CD4-positive, alpha-beta T cell (primary cell): ENCODE data around the gene WDR64. TPM values are rescaled to one million over a fixed set of nuclear protein-coding genes. Genes with fewer than 3 reads are reported as not detected.

Experiments
- ATAC-seq: fragments of 200-7000 bp; cut with Tn5 transposase; one replicate; pipeline ENCODE4 v1.10.0; 2022; ENCODE audit warnings: mild to moderate bottlenecking; ENCODE audit not compliant: poor library complexity
- CTCF ChIA-PET: fragments of 350-600 bp; sonication (Branson Sonifier 250); formaldehyde crosslinking; loops from one replicate; lab custom pipeline; 2021; ENCODE audit warnings: antibody characterized with exemption, inconsistent platforms; lab: Charles Lee
- POLR2A ChIA-PET: fragments of 350-600 bp; sonication (Branson Sonifier 250); formaldehyde crosslinking; loops from one replicate; lab custom pipeline; 2021; ENCODE audit warnings: antibody characterized with exemption, inconsistent platforms; lab: Charles Lee
- DNase-seq, 14 experiments: peaks; one replicate each; pipeline ENCODE4 v3.0.0-alpha.2; 2013 to 2020; ENCODE audit warnings: mixed read lengths in 2 of 14
- H3K27ac ChIP-seq, 2 donors: one replicate each; pipeline versions ENCODE4 v1.5.1 to v1.7.0; 2013; ENCODE audit warnings: low read length in 2 of 2, low read depth in 1 of 2, mild to moderate bottlenecking in 1 of 2
- H3K27me3 ChIP-seq, 2 experiments: 1 replicate in 1 of 2; 2 replicates in 1 of 2; pipeline versions ENCODE4 v1.6.1 to v1.7.0; 2013; ENCODE audit warnings: low read length in 2 of 2, control low read depth in 1 of 2, mild to moderate bottlenecking in 1 of 2, moderate library complexity in 1 of 2; ENCODE audit not compliant: insufficient read depth in 2 of 2, control insufficient read depth in 1 of 2
- H3K36me3 ChIP-seq: one replicate; pipeline ENCODE4 v1.6.1; 2013; ENCODE audit warnings: low read length, control low read depth; ENCODE audit not compliant: insufficient read depth
- H3K4me1 ChIP-seq: one replicate; pipeline ENCODE4 v1.6.1; 2013; ENCODE audit warnings: low read length, control low read depth; ENCODE audit not compliant: insufficient read depth
- H3K4me3 ChIP-seq: one replicate; pipeline ENCODE4 v1.5.1; 2013; ENCODE audit warnings: mild to moderate bottlenecking, low read length, moderate library complexity
- H3K9me3 ChIP-seq, 2 experiments: 1 replicate in 1 of 2; 2 replicates in 1 of 2; pipeline versions ENCODE4 v1.6.1 to v1.7.0; 2013; ENCODE audit warnings: low read length in 2 of 2, mild to moderate bottlenecking in 2 of 2, control low read depth in 1 of 2, moderate library complexity in 1 of 2; ENCODE audit not compliant: control insufficient read depth in 1 of 2, insufficient read depth in 1 of 2
- H3K27ac Mint-ChIP-seq: one replicate; pipeline ENCODE4 v1.8.0; 2020; ENCODE audit warnings: mixed read lengths
- H3K27me3 Mint-ChIP-seq: one replicate; pipeline ENCODE4 v1.8.0; 2021; ENCODE audit warnings: mixed read lengths
- H3K36me3 Mint-ChIP-seq: one replicate; pipeline ENCODE4 v1.8.0; 2021; ENCODE audit warnings: low read depth, mixed read lengths
- H3K4me1 Mint-ChIP-seq: one replicate; pipeline ENCODE4 v1.8.0; 2021; ENCODE audit warnings: low read depth, mixed read lengths
- H3K4me3 Mint-ChIP-seq: one replicate; pipeline ENCODE4 v1.8.0; 2020; ENCODE audit warnings: mild to moderate bottlenecking, mixed read lengths
- H3K9me3 Mint-ChIP-seq: one replicate; pipeline ENCODE4 v1.8.0; 2020; ENCODE audit warnings: mixed read lengths
- intact Hi-C, 2 experiments: fragments of 100-400 bp; cut with DNase I in 1 of 2; cut with micrococcal nuclease in 1 of 2; formaldehyde crosslinking; loops; one replicate each; pipeline versions ENCODE4 v1.15.1 to v1.9.0; 2023 to 2025; cut with DNase I, micrococcal nuclease
- total RNA-seq, 174 experiments: library from RNA in 2 of 174; stranded (reverse) in 2 of 174; gene quantifications; one replicate each; pipeline ENCODE4 v1.2.3 and lab custom pipeline; 2021 to 2026
- TF ChIP-seq, protein P1 (sequence below): fragments of 200-600 bp; IDR thresholded peaks from one replicate; pipeline ENCODE4 v1.8.0; 2022; ENCODE audit warnings: antibody characterized with exemption, mild to moderate bottlenecking

Gene WDR64
- total RNA-seq, 2 experiments from 2014 or later, result 0.67 TPM; not detected in 1

DNA sequence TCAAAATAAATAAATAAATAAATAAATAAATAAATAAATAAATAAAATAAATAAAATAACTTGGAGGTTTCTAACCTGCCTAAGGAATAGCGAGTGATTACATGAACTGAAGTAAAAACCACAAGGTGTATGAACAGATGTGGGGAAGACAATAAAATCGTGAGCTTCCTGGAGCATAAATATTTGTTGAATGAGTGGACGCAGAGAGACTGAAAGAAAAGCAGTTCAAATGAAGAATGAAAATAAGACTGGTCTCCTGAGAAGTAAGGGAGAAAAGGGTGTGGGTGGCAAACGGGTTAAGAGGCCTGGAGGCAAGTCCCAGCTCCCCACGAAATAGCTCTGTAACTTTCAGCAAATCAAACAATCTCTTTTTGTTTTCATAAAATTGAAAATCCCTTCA, 45.5 kb upstream of the WDR64 start:
- Mint-ChIP-seq H3K4me3 (no peak overlapping the region), H3K9me3 (no peaks in the 10 kb centered on the region), H3K27ac (no peak overlapping the region), H3K27me3 (no peaks in the 10 kb centered on the region), H3K4me1 (no peaks in the 10 kb centered on the region), H3K36me3 (peaks cover 5% of the 10 kb centered on the region)
- H3K27me3 ChIP-seq, result no peaks in the 10 kb centered on the region
- ChIA-PET CTCF (no interaction called here), POLR2A (no interaction called here)
- H3K4me1 ChIP-seq, result no peaks in the 10 kb centered on the region
- no peaks in the 10 kb centered on the region for H3K36me3 ChIP-seq
- TF ChIP-seq, protein P1, sequence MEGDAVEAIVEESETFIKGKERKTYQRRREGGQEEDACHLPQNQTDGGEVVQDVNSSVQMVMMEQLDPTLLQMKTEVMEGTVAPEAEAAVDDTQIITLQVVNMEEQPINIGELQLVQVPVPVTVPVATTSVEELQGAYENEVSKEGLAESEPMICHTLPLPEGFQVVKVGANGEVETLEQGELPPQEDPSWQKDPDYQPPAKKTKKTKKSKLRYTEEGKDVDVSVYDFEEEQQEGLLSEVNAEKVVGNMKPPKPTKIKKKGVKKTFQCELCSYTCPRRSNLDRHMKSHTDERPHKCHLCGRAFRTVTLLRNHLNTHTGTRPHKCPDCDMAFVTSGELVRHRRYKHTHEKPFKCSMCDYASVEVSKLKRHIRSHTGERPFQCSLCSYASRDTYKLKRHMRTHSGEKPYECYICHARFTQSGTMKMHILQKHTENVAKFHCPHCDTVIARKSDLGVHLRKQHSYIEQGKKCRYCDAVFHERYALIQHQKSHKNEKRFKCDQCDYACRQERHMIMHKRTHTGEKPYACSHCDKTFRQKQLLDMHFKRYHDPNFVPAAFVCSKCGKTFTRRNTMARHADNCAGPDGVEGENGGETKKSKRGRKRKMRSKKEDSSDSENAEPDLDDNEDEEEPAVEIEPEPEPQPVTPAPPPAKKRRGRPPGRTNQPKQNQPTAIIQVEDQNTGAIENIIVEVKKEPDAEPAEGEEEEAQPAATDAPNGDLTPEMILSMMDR, result no peak
- DNase-seq (no peak), ATAC-seq (no peak)
- no peaks in the 10 kb centered on the region for H3K9me3 ChIP-seq
- intact Hi-C loops, result loop anchor here in 1 of 2 experiments (5.0 kb wide), 2 partner anchors 236 to 1716 kb away; no protein-coding TSS in a partner anchor
- H3K27ac ChIP-seq, result no peak overlapping the region
- no peak overlapping the region for H3K4me3 ChIP-seq

DNA sequence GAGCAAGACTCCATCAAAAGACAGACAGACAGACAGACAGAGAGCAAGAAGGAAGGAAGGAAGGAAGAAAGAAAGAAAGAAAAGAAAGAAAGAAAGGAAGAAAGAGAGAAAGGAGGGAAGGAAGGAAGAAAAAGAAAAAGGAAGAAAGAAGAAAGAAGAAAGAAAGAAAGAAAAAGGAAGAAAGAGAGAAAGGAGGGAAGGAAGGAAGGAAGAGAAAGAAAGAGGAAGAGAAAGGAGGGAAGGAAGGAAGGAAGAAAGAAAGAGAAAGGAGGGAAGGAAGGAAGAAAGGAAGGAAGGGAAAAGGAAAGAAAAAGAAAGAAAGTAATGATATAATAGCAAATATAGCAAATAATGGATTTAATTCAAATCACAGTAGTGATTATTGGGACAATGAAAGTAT, 44.6 kb upstream of the WDR64 start:
- H3K27me3 ChIP-seq, result no peaks in the 10 kb centered on the region
- H3K27ac Mint-ChIP-seq, result no peak overlapping the region
- TF ChIP-seq, protein P1, result no peak
- DNase-seq (no peak), ATAC-seq (no peak)
- H3K4me3 ChIP-seq, result no peak overlapping the region
- no peaks in the 10 kb centered on the region for H3K4me1 Mint-ChIP-seq
- H3K4me1 ChIP-seq, result no peaks in the 10 kb centered on the region
- no peaks in the 10 kb centered on the region for H3K9me3 ChIP-seq
- no peaks in the 10 kb centered on the region for H3K36me3 ChIP-seq
- no peaks in the 10 kb centered on the region for H3K27me3 Mint-ChIP-seq
- POLR2A ChIA-PET, result no interaction called here
- CTCF ChIA-PET, result no interaction called here
- H3K9me3 Mint-ChIP-seq, result no peaks in the 10 kb centered on the region
- no peak overlapping the region for H3K27ac ChIP-seq
- H3K4me3 Mint-ChIP-seq, result no peak overlapping the region
- H3K36me3 Mint-ChIP-seq, result peaks cover 5% of the 10 kb centered on the region
- intact Hi-C loops, result loop anchor here in 1 of 2 experiments (5.0 kb wide), 2 partner anchors 235 to 1715 kb away; no protein-coding TSS in a partner anchor

DNA sequence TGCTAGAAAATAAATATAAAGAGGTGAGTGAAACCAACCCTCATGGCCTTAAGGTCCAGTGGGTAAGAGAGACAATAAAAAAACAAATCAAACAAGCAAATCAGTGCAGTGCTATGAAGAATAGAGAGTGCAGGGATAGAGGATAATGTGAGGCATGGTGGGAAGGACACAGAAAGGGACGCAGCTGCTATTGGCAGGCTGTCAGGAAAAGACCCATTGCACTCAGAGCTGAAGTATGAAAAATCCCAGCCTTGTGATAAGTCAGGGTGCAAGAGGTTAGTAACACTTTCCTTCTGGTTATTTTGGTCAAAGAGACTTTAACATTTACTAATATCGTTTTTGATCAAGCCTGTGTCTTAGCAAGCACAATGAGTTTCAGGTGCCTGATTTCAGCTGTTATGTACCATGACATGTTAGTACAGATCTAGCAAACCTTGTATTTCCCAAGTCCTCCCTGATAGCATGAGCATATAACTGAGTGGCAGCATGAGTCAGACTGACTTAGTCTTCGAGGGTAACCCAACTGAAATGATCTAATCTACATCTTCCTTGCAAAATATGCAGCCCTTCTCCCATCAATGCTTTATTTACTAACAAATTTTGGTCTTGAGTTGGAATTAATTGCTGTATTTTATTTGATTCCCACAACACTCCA, 43.6 kb upstream of the WDR64 start:
- TF ChIP-seq, protein P1, result no peak
- no peak overlapping the region for H3K27ac Mint-ChIP-seq
- H3K9me3 Mint-ChIP-seq, result no peaks in the 10 kb centered on the region
- Histone ChIP-seq H3K4me3 (no peak overlapping the region), H3K27me3 (no peaks in the 10 kb centered on the region), H3K4me1 (no peaks in the 10 kb centered on the region), H3K9me3 (no peaks in the 10 kb centered on the region), H3K27ac (no peak overlapping the region), H3K36me3 (no peaks in the 10 kb centered on the region)
- no peak for ATAC-seq
- DNase-seq, result no peak
- no peaks in the 10 kb centered on the region for H3K27me3 Mint-ChIP-seq
- ChIA-PET CTCF (no interaction called here), POLR2A (no interaction called here)
- H3K4me1 Mint-ChIP-seq, result no peaks in the 10 kb centered on the region
- H3K4me3 Mint-ChIP-seq, result no peak overlapping the region
- intact Hi-C loops, result loop anchor here in 1 of 2 experiments (5.0 kb wide), 2 partner anchors 234 to 1714 kb away; no protein-coding TSS in a partner anchor
- no peaks in the 10 kb centered on the region for H3K36me3 Mint-ChIP-seq
